Tongue (tissue), 2 donors: ENCODE data around the gene TMCC1. TPM values are rescaled to one million over a fixed set of nuclear protein-coding genes. Genes with fewer than 3 reads are reported as not detected.
A peak's percentile ranks its signal among the peaks of the same experiment; 100 is the strongest.
"Not testable (repeated sequence)": the region's sequence is repeated elsewhere in the genome, so short reads cannot be mapped to it uniquely, and the experiment has no call there.

Experiments used
- DNase-seq: peaks from one replicate; pipeline ENCODE4 v3.0.0-alpha.2; 2015
- total RNA-seq: library from RNA; depleted of rRNA; stranded (reverse); fragments of >200 nt; gene quantifications from one replicate; pipeline ENCODE4 v1.2.3, GENCODE V29; 2014

The TMCC1 gene
- total RNA-seq, 1 donor from 2014 or later, result 49.1 TPM

- DNase-seq, result no peak
Observed at GRCh38 chr3:129620828-129621559, 272.5 kb downstream of the TMCC1 start.

- no peak for DNase-seq
Observed at GRCh38 chr3:129619726-129620162, 273.8 kb downstream of the TMCC1 start.

- DNase-seq, result no peak
Observed at GRCh38 chr3:129618901-129619671, 274.4 kb downstream of the TMCC1 start.

GRCh38 chr3:129618186-129618820 lies 275.2 kb downstream of the TMCC1 start:
- no peak for DNase-seq

- DNase-seq, result no peak
Observed at GRCh38 chr3:129617381-129618185, 275.9 kb downstream of the TMCC1 start.

GRCh38 chr3:129616713-129617112 lies 276.8 kb downstream of the TMCC1 start:
- no peak for DNase-seq

GRCh38 chr3:129616291-129616690 lies 277.2 kb downstream of the TMCC1 start:
- no peak for DNase-seq

- no peak for DNase-seq
Observed at GRCh38 chr3:129615751-129616281, 277.7 kb downstream of the TMCC1 start.

- no peak for DNase-seq
Observed at GRCh38 chr3:129614927-129615363, 278.6 kb downstream of the TMCC1 start.

- no peak for DNase-seq
Observed at GRCh38 chr3:129614435-129614834, 279.1 kb downstream of the TMCC1 start.

- no peak for DNase-seq
Observed at GRCh38 chr3:129613367-129613740, 280.2 kb downstream of the TMCC1 start.

- DNase-seq, result no peak
Observed at GRCh38 chr3:129612534-129613366, 280.8 kb downstream of the TMCC1 start.

- DNase-seq, result peak; percentile 33
Observed at GRCh38 chr3:129611812-129612533, 281.5 kb downstream of the TMCC1 start.

- DNase-seq, result no peak
Observed at GRCh38 chr3:129611446-129611800, 282.1 kb downstream of the TMCC1 start.

- not testable (repeated sequence) for DNase-seq
Observed at GRCh38 chr3:129610794-129611445, 282.6 kb downstream of the TMCC1 start.

GRCh38 chr3:129610276-129610675 lies 283.2 kb downstream of the TMCC1 start:
- DNase-seq, result no peak

GRCh38 chr3:129609591-129610182 lies 283.8 kb downstream of the TMCC1 start:
- DNase-seq, result no peak

- DNase-seq, result no peak
Observed at GRCh38 chr3:129608936-129609590, 284.4 kb downstream of the TMCC1 start.
